GM12801 (cell line): Measurements from ENCODE around the gene TTC21B.

Experiments used
- CTCF ChIP-seq: IDR thresholded peaks from one replicate; pipeline ENCODE4 v1.5.1; 2011; ENCODE audit warnings: control low read depth; ENCODE audit not compliant: insufficient read length; ENCODE audit errors: extremely low read depth

The TTC21B gene

GRCh38 chr2:165833156-165833555 lies 120.4 kb downstream of the TTC21B start:
- TF ChIP-seq CTCF, result no peak

GRCh38 chr2:165827921-165828276 lies 125.7 kb downstream of the TTC21B start:
- TF ChIP-seq CTCF, result no peak

GRCh38 chr2:165827016-165827920 lies 126.3 kb downstream of the TTC21B start:
- TF ChIP-seq CTCF, result no peak

- no peak for TF ChIP-seq CTCF
Measured at GRCh38 chr2:165825041-165825440, 128.5 kb downstream of the TTC21B start.
